HTR-8/SVneo (cell line): ENCODE results near the gene DARS2.
"Not testable (repeated sequence)": the region's sequence is repeated elsewhere in the genome, so short reads cannot be mapped to it uniquely, and the experiment has no call there.

Experiments
- DNase-seq: peaks from one replicate; pipeline ENCODE4 v3.0.0; 2011; ENCODE audit warnings: low spot score, mixed read lengths; ENCODE audit not compliant: insufficient read length
- FAIRE-seq: peaks from 2 replicates; lab custom pipeline; 2011; peaks lifted over from hg19 to GRCh38; lab: Jason Lieb, UNC

Gene DARS2

GRCh38 chr1:173824315-173825081, at the start of gene DARS2, which contains the start of gene CENPL:
TSS of gene DARS2 (plus strand) at chr1:173824673. CDS start at chr1:173825230, 557 bp downstream.
TSS of gene CENPL (minus strand) at chr1:173824883. CDS start at chr1:173811299, 13,584 bp downstream.
- peak; percentile 66 for FAIRE-seq
- peak; percentile 90 for DNase-seq

GRCh38 chr1:173775578-173776226, 48.8 kb upstream of the DARS2 start:
- no peak for FAIRE-seq
- no peak for DNase-seq

- FAIRE-seq, result no peak
These were observed 44.5 kb upstream of the DARS2 start for GRCh38 chr1:173779936-173780335.

GRCh38 chr1:173784997-173785396, 39.5 kb upstream of the DARS2 start:
- DNase-seq, result no peak
- no peak for FAIRE-seq

More at GRCh38 chr1:173779936-173780335, 44.5 kb upstream of the DARS2 start:
- no peak for DNase-seq

GRCh38 chr1:173789841-173790240, 34.6 kb upstream of the DARS2 start:
- no peak for FAIRE-seq
- DNase-seq, result no peak

- DNase-seq (no peak), FAIRE-seq (no peak)
These were observed 26.4 kb upstream of the DARS2 start for GRCh38 chr1:173798078-173798477.

- DNase-seq, FAIRE-seq: not testable (repeated sequence)
These were observed 24.5 kb upstream of the DARS2 start for GRCh38 chr1:173799995-173800394.

GRCh38 chr1:173802961-173803360, 21.5 kb upstream of the DARS2 start:
- DNase-seq, result no peak
- no peak for FAIRE-seq

GRCh38 chr1:173813654-173814053, 10.8 kb upstream of the DARS2 start:
- not testable (repeated sequence) for FAIRE-seq, DNase-seq

GRCh38 chr1:173818459-173818858, 6.0 kb upstream of the DARS2 start:
- DNase-seq, result no peak
- no peak for FAIRE-seq

- FAIRE-seq, result no peak
- DNase-seq, result no peak
These were observed 2.8 kb upstream of the DARS2 start for GRCh38 chr1:173821680-173822079.

GRCh38 chr1:173823781-173824314, 625 bp upstream of the DARS2 start:
- DNase-seq (no peak), FAIRE-seq (no peak)

- FAIRE-seq (no peak), DNase-seq (no peak)
These were observed 3.1 kb downstream of the DARS2 start for GRCh38 chr1:173827611-173828010.

- FAIRE-seq, result no peak
- DNase-seq, result no peak
These were observed 8.3 kb downstream of the DARS2 start for GRCh38 chr1:173832748-173833147.

- DNase-seq (no peak), FAIRE-seq (no peak)
These were observed 27.6 kb downstream of the DARS2 start for GRCh38 chr1:173852105-173852504.

- no peak for DNase-seq
- no peak for FAIRE-seq
These were observed 28.6 kb downstream of the DARS2 start for GRCh38 chr1:173853074-173853473.

- no peak for DNase-seq
- FAIRE-seq, result no peak
These were observed 31.5 kb downstream of the DARS2 start for GRCh38 chr1:173856014-173856413.

GRCh38 chr1:173856903-173857302, 32.4 kb downstream of the DARS2 start:
- DNase-seq (no peak), FAIRE-seq (no peak)

GRCh38 chr1:173857363-173857917, 33.0 kb downstream of the DARS2 start:
- DNase-seq (no peak), FAIRE-seq (no peak)

GRCh38 chr1:173859547-173859946, 35.1 kb downstream of the DARS2 start:
- FAIRE-seq, result not testable (repeated sequence)

GRCh38 chr1:173860065-173860464, 35.6 kb downstream of the DARS2 start:
- FAIRE-seq, result no peak
- no peak for DNase-seq

More at GRCh38 chr1:173859547-173859946, 35.1 kb downstream of the DARS2 start:
- not testable (repeated sequence) for DNase-seq
